ENCODE results near the gene CHST8. TPM values are rescaled to one million over a fixed set of nuclear protein-coding genes. Genes with fewer than 3 reads are reported as not detected.

Gene CHST8
- total and polyA plus RNA-seq, 2 experiments from 2014 or later = 9.3 to 38.2 TPM

DNA sequence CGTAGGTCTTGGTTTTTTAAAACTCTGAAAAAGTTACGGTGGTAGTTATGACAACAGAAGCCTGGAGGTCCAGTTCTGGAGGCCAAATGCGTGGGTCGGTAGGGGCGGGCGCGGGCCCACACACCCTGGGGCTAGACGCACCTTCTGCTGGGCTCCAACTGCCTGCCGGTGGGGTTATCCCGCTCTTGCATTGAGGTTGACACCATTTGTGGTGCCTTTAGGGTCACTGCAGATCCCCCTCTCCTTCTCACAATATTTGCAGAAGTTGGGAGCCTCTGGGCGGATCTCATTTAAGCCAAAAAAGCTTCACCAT lies 81.6 kb downstream of the CHST8 start:
- no peaks in the 10 kb centered on the region for H3K36me3 Mint-ChIP-seq (ENCODE audit: low read depth)
- H3K36me3 ChIP-seq (ENCODE audit: insufficient read depth) = no peaks in the 10 kb centered on the region; the same call in 1 of the 2 replicates
- no peak overlapping the region for H3K27ac Mint-ChIP-seq
- TF ChIP-seq NANOG (IDR thresholded peaks at IDR 0.05; ENCODE audit: borderline replicate concordance) = no peak
- TF ChIP-seq ZNF114 (CRISPR knock-in tag; IDR thresholded peaks at IDR 0.05) = no peak
- no peak for TF ChIP-seq ZNF331 (CRISPR knock-in tag; IDR thresholded peaks at IDR 0.05; ENCODE audit: low read depth)
- no peak for TF ChIP-seq ZNF462 (CRISPR knock-in tag; IDR thresholded peaks at IDR 0.05)
- no peak for TF ChIP-seq JUNB (IDR thresholded peaks at IDR 0.05; ENCODE audit: unreplicated experiment)
- DNase-seq (ENCODE audit: low spot score) = no peak
- H3K9me2 ChIP-seq (ENCODE audit: insufficient read depth) = no peaks in the 10 kb centered on the region
- no peak overlapping the region for H3K4me2 ChIP-seq
- no peak overlapping the region for H3K27ac ChIP-seq (ENCODE audit: low read depth)
- no peaks in the 10 kb centered on the region; the same call in 1 of the 2 replicates for H4K20me1 ChIP-seq (replicated peaks; ENCODE audit: insufficient read depth)
- peaks cover 13% of the 10 kb centered on the region; the same call in 1 of the 2 replicates for H3K4me1 ChIP-seq (ENCODE audit: insufficient read depth)
- no peaks in the 10 kb centered on the region for H3K27me3 Mint-ChIP-seq (ENCODE audit: insufficient read depth, low read depth, poor library complexity)
- no peak for ATAC-seq
- H3K4me3 ChIP-seq = no peak overlapping the region
- no peak overlapping the region for H3K4me3 Mint-ChIP-seq
- H3F3A ChIP-seq (replicated peaks; ENCODE audit: low read depth) = no peaks in the 10 kb centered on the region
- no peaks in the 10 kb centered on the region for H3K79me2 ChIP-seq (replicated peaks; ENCODE audit: insufficient read depth)
- no peak overlapping the region for H2AFZ ChIP-seq
- H3K27me3 ChIP-seq (ENCODE audit: insufficient read depth) = no peaks in the 10 kb centered on the region
- H3K9me3 Mint-ChIP-seq = no peaks in the 10 kb centered on the region
- peaks cover 29% of the 10 kb centered on the region for H3K4me1 Mint-ChIP-seq

DNA sequence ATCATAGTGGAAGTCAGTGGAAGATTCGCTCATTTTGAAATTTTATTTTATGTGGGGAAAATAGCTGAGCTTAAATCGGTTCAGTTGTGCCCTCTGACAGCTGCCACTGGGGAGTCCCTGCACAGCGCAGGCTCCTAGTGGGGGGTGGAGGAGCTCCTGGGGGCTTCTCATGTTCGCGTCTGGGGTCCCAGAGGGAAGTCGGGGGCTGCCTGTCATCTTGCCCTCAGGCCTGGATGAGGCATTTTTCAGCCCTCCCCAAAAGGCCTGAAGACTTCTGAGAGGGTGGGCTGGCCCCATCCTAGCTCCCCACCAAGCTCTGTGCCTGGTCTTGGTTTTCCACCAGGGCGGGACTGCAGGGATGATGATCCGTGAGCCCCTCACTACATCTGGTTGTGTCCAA lies 82.1 kb downstream of the CHST8 start:
- no peaks in the 10 kb centered on the region for H3K27me3 ChIP-seq (ENCODE audit: insufficient read depth)
- H3F3A ChIP-seq (replicated peaks; ENCODE audit: low read depth) = no peaks in the 10 kb centered on the region
- Mint-ChIP-seq H3K27ac (no peak overlapping the region), H3K9me3 (no peaks in the 10 kb centered on the region), H3K4me3 (no peak overlapping the region), H3K4me1 (peaks cover 31% of the 10 kb centered on the region), H3K27me3 (ENCODE audit: insufficient read depth, low read depth, poor library complexity) (no peaks in the 10 kb centered on the region), H3K36me3 (ENCODE audit: low read depth) (no peaks in the 10 kb centered on the region)
- no peak overlapping the region for H2AFZ ChIP-seq
- H4K20me1 ChIP-seq (replicated peaks; ENCODE audit: insufficient read depth) = no peaks in the 10 kb centered on the region; the same call in 1 of the 2 replicates
- no peak overlapping the region for H3K27ac ChIP-seq (ENCODE audit: low read depth)
- H3K4me1 ChIP-seq (ENCODE audit: insufficient read depth) = peaks cover 17% of the 10 kb centered on the region
- no peak for DNase-seq (ENCODE audit: low spot score)
- no peaks in the 10 kb centered on the region for H3K79me2 ChIP-seq (replicated peaks; ENCODE audit: insufficient read depth)
- H3K4me2 ChIP-seq = no peak overlapping the region
- H3K4me3 ChIP-seq = no peak overlapping the region
- no peak for ATAC-seq
- H3K36me3 ChIP-seq (ENCODE audit: insufficient read depth) = no peaks in the 10 kb centered on the region; the same call in 1 of the 2 replicates
- no peaks in the 10 kb centered on the region for H3K9me2 ChIP-seq (ENCODE audit: insufficient read depth)
- TF ChIP-seq ZNF114 (CRISPR knock-in tag; IDR thresholded peaks at IDR 0.05) (no peak), JUNB (IDR thresholded peaks at IDR 0.05; ENCODE audit: unreplicated experiment) (no peak), EZH2phosphoT487 (IDR thresholded peaks at IDR 0.05; ENCODE audit: unreplicated experiment) (no peak), NANOG (IDR thresholded peaks at IDR 0.05; ENCODE audit: borderline replicate concordance) (no peak), STAT1 (IDR thresholded peaks at IDR 0.05; ENCODE audit: unreplicated experiment) (no peak), EZH2 (IDR thresholded peaks at IDR 0.05; ENCODE audit: low read depth, unreplicated experiment) (no peak), ZNF331 (CRISPR knock-in tag; IDR thresholded peaks at IDR 0.05; ENCODE audit: low read depth) (no peak)
- TF ChIP-seq, protein P1, sequence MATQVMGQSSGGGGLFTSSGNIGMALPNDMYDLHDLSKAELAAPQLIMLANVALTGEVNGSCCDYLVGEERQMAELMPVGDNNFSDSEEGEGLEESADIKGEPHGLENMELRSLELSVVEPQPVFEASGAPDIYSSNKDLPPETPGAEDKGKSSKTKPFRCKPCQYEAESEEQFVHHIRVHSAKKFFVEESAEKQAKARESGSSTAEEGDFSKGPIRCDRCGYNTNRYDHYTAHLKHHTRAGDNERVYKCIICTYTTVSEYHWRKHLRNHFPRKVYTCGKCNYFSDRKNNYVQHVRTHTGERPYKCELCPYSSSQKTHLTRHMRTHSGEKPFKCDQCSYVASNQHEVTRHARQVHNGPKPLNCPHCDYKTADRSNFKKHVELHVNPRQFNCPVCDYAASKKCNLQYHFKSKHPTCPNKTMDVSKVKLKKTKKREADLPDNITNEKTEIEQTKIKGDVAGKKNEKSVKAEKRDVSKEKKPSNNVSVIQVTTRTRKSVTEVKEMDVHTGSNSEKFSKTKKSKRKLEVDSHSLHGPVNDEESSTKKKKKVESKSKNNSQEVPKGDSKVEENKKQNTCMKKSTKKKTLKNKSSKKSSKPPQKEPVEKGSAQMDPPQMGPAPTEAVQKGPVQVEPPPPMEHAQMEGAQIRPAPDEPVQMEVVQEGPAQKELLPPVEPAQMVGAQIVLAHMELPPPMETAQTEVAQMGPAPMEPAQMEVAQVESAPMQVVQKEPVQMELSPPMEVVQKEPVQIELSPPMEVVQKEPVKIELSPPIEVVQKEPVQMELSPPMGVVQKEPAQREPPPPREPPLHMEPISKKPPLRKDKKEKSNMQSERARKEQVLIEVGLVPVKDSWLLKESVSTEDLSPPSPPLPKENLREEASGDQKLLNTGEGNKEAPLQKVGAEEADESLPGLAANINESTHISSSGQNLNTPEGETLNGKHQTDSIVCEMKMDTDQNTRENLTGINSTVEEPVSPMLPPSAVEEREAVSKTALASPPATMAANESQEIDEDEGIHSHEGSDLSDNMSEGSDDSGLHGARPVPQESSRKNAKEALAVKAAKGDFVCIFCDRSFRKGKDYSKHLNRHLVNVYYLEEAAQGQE (IDR thresholded peaks at IDR 0.05; ENCODE audit: unreplicated experiment) = no peak
- TF ChIP-seq, protein P2, sequence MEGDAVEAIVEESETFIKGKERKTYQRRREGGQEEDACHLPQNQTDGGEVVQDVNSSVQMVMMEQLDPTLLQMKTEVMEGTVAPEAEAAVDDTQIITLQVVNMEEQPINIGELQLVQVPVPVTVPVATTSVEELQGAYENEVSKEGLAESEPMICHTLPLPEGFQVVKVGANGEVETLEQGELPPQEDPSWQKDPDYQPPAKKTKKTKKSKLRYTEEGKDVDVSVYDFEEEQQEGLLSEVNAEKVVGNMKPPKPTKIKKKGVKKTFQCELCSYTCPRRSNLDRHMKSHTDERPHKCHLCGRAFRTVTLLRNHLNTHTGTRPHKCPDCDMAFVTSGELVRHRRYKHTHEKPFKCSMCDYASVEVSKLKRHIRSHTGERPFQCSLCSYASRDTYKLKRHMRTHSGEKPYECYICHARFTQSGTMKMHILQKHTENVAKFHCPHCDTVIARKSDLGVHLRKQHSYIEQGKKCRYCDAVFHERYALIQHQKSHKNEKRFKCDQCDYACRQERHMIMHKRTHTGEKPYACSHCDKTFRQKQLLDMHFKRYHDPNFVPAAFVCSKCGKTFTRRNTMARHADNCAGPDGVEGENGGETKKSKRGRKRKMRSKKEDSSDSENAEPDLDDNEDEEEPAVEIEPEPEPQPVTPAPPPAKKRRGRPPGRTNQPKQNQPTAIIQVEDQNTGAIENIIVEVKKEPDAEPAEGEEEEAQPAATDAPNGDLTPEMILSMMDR (conservative IDR thresholded peaks at IDR 0.05; ENCODE audit: low read depth in 2 of 2) = no peak

Data from GM23338 (cell line).